Activated T-cell treated with anti-CD3 and anti-CD28 coated beads, Interleukin-2, amount 50 U/mL, for 48 hours (primary cell): ENCODE measurements around the gene TLL1.

ENCODE experiments used
- DNase-seq, 2 experiments: peaks; one replicate each; pipeline ENCODE4 v3.0.0-alpha.2; 2020

The TLL1 gene

DNA sequence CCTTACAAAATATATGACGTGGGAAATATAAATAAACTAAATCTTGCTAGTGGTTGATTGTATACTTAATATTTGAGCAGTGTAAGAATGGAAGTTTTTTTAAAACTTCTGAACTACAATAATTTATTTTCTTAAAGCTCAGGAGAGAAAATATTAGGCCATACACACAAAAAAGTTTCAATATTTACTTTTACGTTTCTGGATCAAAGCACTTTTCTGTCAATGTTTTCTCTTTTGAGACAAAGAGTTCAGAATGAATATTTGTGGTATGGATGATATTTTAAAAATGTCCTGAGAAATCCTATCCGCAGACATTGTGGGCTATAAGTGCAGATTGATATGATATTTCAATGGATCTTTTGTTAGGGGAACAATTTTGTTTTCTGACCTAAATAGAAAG, 109.9 kb downstream of the TLL1 start:
- DNase-seq: no peak

DNA sequence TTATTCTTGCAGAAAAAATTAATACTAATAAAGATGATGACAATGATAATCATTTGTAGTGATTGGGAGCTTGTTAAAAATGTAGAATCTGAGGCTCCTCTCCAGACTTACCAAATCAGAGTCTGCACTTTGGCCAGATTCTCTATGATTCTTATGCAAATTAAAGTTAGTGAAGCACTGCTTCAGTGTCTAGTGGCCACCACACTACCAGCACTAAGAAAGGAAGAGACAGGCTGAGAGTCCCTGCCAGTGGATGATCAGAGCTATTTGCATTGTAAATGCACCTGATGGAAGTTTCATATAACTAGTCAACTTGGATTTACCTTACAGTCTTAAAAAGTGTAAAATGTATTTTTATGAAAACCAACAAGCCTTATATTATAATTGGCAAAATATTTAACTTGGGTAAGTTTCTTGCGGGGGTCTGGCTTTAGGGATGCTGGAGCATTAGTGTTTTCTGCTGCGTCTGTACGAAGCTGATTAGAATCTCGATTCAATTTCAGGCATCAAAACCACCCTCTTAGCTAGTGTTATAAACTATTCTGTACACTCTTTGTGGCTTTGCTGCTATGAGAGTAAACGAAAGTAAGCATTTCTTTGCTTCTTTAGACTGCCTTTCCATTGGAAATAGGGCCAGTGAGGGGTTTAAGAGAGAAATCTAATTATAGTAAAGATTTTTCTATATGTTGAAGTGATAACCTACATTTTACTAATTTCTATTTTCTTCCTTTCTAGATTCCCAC, 114.1 kb downstream of the TLL1 start:
- no peak for DNase-seq

DNA sequence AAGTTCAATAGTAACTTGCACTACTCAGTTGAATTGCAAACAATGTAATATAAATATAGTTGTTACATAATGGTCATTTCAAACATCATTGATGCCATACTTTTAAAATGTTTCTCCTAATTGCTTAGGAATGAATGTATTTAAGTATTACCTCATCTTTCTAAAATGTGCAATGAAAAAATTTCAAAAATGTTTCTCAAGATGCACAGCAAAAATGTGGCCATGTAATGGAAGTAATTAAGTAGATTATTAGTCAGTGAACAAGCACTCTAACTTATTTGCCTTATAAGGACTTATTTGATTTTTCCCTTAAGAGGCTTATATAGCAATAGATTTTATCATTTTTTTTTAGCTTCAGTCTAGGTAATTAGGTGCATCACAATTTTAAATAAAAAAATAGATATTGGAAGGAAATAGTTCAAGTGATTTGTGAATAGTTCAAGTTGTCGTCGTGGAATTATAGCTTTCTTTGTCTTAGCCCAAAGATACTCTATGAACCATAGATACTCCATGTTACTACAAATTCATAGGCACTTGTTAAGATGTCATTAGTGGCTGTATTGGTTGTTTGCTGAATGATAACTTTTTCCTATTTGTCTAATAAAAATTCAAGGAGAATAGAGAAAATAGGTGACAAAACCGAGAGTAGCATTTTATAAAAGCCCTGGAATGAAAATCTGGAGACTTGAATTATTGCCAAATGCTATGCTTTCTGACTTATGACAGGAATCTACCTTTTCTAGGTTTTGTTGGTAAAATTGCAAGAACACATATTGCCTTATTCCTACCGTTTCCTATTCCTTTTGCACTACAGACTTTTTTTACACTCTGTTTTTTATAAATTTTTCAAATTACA, 118.5 kb downstream of the TLL1 start:
- no peak for DNase-seq

DNA sequence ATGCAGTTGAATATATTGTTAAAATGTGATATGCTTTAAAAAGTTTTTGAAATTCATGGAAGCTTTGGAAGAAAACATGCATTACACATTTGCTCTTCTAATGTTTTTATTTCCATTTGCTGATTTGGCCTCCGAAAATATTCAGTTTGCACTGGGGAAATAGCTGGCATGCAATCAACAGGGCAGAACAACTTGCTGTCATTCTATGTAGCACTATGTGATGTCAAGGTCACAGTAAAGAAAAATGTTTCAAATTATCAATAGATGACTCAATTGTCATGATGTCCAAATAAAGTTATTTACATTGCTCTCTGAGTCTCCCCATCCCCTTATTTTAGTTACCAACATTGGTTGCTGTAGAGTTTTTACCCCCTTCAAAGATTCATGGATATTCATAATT, 119.2 kb downstream of the TLL1 start:
- DNase-seq: no peak

DNA sequence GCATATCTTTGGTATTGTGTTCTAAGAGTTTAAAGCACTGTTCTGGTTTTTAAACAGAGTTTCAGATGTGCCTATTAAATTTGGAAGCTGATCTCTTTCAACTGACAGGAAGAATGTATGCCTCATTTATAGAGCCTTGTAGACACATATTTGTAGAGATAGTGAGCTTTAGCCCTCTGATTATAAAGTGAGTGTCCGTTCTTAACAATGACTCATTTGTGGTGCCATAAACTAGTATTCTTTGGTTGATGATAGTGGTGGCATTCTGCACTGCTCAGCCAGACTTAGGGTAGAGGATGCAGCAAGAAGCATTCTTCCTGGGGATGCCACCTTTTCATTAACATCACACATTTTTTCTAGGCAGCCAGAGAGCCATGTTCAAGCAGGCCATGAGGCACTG, 121.7 kb downstream of the TLL1 start:
- no peak for DNase-seq

DNA sequence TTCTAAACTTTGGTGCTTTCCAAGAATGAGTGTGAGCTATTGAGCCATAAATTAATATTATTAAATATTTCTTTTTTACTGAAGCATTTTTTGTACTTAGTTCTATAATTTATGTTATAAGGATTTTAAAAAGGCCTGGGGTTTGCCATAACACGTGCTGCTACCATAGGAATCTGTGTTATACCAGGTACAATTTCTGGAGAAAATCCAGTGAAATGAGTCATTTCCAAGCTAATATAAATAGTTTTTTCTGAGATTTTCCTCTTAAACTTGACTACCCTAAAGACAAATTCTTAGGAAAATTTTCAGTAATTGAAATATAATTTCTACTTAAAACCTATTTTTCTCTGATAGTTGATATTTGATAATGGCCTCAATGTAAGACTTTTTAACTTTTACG, 130.8 kb downstream of the TLL1 start:
- no peak for DNase-seq

- no peak for DNase-seq
Measured at GRCh38 chr4:166006217-166006616, 133.2 kb downstream of the TLL1 start.

- DNase-seq: no peak
Measured at GRCh38 chr4:166008510-166008909, 135.5 kb downstream of the TLL1 start.

GRCh38 chr4:166012129-166013030, 139.3 kb downstream of the TLL1 start:
- DNase-seq: no peak

DNA sequence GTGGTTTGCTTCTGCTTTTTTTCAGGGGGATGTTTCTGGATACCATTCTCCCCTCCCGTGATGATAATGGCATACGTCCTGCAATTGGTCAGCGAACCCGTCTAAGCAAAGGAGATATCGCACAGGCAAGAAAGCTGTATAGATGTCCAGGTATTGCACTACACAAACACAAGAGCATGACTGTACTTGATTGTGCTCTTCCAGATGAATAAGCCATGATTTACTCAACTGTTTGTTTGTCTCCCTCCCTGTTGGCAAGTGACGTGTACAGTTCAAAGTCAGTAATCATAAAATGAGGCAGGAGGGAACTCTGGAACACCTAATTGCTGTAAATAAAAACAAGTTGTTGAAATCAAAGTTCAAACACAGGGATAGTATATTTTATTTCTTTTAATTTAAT, 141.4 kb downstream of the TLL1 start:
- DNase-seq: no peak

GRCh38 chr4:166017804-166018203, 144.8 kb downstream of the TLL1 start:
- no peak for DNase-seq

DNA sequence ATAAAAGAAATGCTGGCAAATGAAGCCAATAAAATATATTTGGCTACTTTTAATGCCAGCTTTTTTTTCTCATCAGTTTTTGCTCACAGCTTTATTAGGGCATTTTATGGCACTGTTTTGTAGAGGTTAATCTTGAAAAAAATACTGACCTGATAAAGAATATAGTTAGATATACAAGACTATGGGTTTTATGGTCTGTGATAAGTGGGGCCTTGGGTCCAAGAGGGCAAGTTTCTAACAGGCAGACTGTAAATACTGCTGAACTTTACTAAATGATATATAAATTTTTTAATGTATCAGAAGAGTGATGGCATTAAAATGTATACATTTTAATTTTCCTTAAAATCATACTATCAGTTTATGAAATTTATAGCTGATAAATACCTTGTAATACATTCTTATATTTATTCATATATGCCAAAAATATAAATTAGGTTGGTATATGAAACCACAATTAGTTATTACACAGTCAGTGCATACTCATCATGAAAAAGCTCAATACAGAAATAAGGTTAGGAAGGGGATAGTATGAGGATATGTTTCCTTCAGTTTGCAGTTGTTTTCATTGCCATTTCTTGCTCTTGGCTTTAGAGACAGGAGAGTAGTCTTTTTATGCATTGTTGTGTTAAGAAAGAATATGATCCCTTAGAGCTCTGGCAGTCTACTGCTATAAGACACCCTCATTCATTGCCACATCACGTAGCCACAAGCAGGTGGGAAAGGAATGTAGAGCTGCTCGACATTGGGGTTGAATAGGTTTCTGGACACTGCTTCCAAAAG, 146.6 kb downstream of the TLL1 start:
- no peak for DNase-seq

GRCh38 chr4:166021617-166022016, 148.6 kb downstream of the TLL1 start:
- DNase-seq: no peak

DNA sequence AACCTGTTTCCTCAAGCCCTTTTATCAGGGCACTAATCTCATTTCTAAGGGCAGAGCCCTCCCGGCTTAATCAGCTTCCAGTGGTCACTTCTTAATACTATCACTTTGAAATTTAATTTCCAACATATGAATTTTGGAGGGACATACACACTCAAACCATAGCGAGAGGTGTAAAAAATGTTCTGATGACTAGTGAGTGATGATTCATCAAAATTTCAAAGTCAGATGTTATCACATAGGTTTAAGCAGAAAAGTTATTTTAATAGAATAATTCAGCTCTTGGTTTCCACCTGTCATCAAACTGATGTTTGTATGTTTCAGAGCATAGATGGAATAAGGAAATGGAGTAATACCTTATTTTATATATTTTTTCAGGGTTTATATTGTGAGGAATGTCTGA, 161.9 kb downstream of the TLL1 start:
- no peak for DNase-seq

- DNase-seq: no peak
Measured at GRCh38 chr4:166039822-166040221, 166.8 kb downstream of the TLL1 start.

- no peak for DNase-seq
Measured at GRCh38 chr4:166042510-166043055, 169.5 kb downstream of the TLL1 start.

DNA sequence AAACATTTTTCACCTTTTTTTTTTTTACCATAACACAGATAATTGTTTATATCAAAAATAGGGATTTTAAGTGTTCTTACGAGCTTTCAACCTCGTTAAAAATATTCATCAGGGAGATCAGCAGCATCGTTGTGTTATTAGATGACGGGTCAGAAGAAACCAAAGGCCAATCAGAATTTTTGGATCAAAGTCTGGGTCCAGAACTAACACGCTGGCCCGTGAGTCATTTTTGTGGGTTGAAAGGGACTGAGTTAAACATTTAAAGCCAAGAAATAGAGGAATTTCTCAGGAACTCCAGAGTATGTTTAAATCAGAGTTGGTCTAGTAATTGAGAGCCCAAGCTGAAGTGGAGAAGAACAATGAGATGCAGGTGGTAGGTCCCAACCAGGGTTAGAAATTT, 170.8 kb downstream of the TLL1 start:
- DNase-seq: no peak

DNA sequence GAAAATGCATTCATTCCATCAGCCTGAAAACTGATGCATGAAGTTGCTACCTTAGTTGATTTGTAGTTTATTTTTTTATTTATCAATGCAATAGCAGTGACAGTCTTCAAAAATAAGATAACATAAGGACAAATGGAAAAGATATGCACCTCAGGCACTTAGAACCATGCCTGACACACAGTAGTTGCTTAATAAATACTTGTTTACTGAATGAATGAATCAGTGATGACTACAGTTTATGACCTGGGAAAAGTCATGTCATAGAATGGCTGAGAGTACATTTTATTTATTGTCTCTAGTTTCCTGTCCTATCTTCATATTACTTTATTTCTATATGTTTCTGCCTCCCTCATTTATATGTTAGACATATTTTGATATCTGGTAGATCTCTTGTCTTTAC, 171.8 kb downstream of the TLL1 start:
- DNase-seq: no peak

GRCh38 chr4:166045457-166045856, 172.4 kb downstream of the TLL1 start:
- DNase-seq: no peak

GRCh38 chr4:166049036-166049435, 176.0 kb downstream of the TLL1 start:
- DNase-seq: no peak

- no peak for DNase-seq
Measured at GRCh38 chr4:166064721-166065120, 191.7 kb downstream of the TLL1 start.

GRCh38 chr4:166065324-166065723, 192.3 kb downstream of the TLL1 start:
- DNase-seq: no peak
